HUES48 (cell line): ENCODE results near the gene PACRG.

Experiments used
- H3K27ac ChIP-seq: one replicate; pipeline ENCODE4 v1.7.0; 2013; ENCODE audit warnings: low read depth, low read length, inconsistent platforms
- H3K27me3 ChIP-seq: 2 replicates; pipeline ENCODE4 v1.6.1; 2013; ENCODE audit warnings: mild to moderate bottlenecking, low read length; ENCODE audit not compliant: control insufficient read depth, insufficient read depth
- H3K36me3 ChIP-seq: 2 replicates; pipeline ENCODE4 v1.6.1; 2013; ENCODE audit warnings: low read length; ENCODE audit not compliant: control insufficient read depth, insufficient read depth
- H3K4me1 ChIP-seq: 2 replicates; pipeline ENCODE4 v1.6.1; 2013; ENCODE audit warnings: mild to moderate bottlenecking, low read length; ENCODE audit not compliant: control insufficient read depth, insufficient read depth
- H3K4me3 ChIP-seq: 2 replicates; pipeline ENCODE4 v1.5.1; 2013; ENCODE audit warnings: mild to moderate bottlenecking, low read depth, low read length
- H3K9ac ChIP-seq: 2 replicates; pipeline ENCODE4 v1.6.1; 2013; ENCODE audit warnings: mild to moderate bottlenecking, low read depth, low read length, moderate library complexity
- H3K9me3 ChIP-seq: 2 replicates; pipeline ENCODE4 v1.6.1; 2013; ENCODE audit warnings: low read length; ENCODE audit not compliant: control insufficient read depth, insufficient read depth

Gene PACRG

DNA sequence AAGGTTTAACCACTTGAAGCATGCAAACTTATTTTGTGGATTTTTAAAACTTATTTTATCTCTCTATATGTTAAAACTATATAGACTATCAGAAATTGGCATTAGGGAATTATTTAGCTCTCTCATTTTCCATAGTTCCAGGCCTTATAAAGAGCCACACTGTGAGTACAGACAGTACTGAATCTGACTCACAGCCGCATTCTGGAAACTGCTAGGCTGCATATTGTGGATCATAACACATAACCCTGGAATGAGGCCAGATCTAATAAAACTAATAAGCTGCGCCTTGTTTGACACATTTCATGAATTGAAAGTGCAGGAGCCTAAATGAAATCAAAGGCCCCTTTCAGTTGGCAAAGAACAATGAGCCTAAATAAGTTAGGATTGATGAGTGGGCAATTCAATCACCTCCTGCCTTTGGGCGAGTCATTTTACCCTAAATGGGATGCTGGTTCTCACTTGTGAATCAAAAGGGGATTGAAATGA lies 308.4 kb downstream of the PACRG start:
- Histone ChIP-seq H3K9me3 (peaks cover 5% of the 10 kb centered on the region), H3K36me3 (no peaks in the 10 kb centered on the region), H3K27ac (no peak overlapping the region), H3K4me3 (no peak overlapping the region), H3K4me1 (no peaks in the 10 kb centered on the region), H3K27me3 (no peaks in the 10 kb centered on the region), H3K9ac (no peak overlapping the region)

DNA sequence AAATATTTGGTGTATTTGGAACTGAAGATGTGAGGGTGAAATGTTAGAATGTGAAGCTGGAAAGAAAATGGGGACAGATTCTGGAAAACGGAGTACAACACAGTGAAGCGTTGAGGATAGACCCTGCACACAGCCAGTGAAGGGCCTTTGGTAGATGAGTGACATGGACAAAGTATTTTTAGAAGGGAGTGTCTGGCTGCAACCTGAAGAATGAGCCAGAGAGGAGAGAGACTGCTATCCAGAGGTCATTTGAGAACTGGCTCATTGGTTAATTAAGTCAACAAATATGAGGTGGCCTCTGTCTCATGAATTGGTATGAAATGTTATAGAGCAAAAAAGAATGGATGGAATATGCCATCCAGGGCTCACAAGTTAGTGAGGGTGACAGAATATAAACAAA lies 310.5 kb downstream of the PACRG start:
- no peaks in the 10 kb centered on the region for H3K36me3 ChIP-seq
- H3K27ac ChIP-seq, result no peak overlapping the region
- no peak overlapping the region for H3K4me3 ChIP-seq
- H3K9ac ChIP-seq, result no peak overlapping the region
- H3K4me1 ChIP-seq, result no peaks in the 10 kb centered on the region
- peaks cover 3% of the 10 kb centered on the region; the same call in 1 of the 2 replicates for H3K9me3 ChIP-seq
- no peaks in the 10 kb centered on the region for H3K27me3 ChIP-seq

DNA sequence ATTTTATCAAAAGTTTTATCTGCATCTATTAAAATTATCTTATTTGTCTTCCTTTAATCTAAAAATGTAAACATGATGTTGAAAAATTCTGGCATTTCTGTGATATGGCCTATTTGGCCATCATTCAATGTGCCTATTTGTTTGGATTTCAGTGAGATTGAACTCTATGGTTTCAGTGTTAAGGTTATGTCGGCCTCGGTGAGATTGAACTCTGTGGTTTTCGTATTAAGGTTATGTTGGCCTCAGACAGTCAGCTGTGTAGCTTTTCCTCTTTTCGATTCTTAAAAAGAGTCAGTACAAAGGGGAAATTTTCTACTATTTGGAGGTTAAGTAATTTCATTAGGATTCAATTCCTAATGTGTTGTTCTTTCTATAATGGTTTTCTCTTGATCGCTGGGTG lies 320.6 kb downstream of the PACRG start:
- H3K4me1 ChIP-seq, result no peaks in the 10 kb centered on the region
- H3K27ac ChIP-seq, result no peak overlapping the region
- no peaks in the 10 kb centered on the region for H3K27me3 ChIP-seq
- H3K9me3 ChIP-seq, result no peaks in the 10 kb centered on the region
- no peak overlapping the region for H3K4me3 ChIP-seq
- H3K36me3 ChIP-seq, result no peaks in the 10 kb centered on the region
- H3K9ac ChIP-seq, result no peak overlapping the region

DNA sequence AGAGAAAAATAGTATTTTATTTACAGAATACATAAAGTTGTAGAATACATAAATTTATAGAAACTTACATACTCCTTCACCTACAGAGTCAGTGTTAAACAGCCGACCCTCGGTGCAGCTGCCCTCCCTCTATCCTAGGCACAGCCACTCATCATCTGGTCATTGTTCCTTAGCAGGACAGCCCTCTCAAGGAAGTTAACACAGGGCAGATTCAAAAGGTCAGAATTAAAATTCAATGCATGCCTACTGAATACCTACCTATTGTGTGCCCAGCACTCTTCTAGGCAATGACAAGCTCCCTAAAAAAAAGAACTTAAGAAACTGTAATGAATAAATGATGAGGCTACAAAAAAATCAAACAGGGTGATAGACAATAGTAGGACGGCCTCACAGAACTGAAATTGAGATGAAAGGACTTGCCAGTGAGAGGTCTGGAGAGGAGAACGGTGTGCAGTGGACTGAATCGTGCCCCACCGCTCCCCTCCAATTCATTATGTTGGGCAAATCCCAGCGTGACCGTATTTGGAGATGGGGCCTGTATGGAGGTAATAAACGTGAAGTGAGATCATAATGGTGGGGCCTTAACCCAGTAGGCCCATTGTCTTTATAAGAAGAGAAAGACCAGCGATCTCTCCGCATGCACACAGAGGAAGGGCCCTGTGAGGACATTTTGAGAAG lies 326.0 kb downstream of the PACRG start:
- H3K9me3 ChIP-seq, result 0 out of 2 replicates have a peak, but pooled peaks cover 3% of the 10 kb centered on the region
- H3K4me1 ChIP-seq, result no peaks in the 10 kb centered on the region
- no peak overlapping the region for H3K27ac ChIP-seq
- H3K9ac ChIP-seq, result no peak overlapping the region
- no peaks in the 10 kb centered on the region for H3K27me3 ChIP-seq
- H3K36me3 ChIP-seq, result no peaks in the 10 kb centered on the region
- H3K4me3 ChIP-seq, result no peak overlapping the region

DNA sequence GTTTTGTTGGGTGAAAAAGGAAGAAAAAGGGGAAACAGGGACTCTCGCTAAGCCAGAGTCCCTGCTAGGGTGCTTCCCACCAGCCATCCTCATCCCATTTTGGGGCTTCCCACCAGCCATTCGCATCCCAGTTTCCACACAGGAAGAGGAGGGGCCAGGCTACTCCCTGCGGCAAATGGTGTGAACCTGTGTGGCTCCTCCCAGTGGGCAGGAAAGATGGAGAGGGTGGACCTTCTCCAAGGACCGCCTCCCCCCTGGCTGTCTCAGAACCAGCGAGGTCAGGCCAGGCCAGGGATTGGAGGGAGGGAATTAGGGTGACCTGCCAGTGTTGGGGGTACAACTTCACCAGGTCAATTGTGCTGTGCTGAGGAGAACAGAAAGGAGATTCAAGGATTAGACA lies 326.9 kb downstream of the PACRG start:
- Histone ChIP-seq H3K27me3 (no peaks in the 10 kb centered on the region), H3K9ac (no peak overlapping the region), H3K36me3 (no peaks in the 10 kb centered on the region), H3K4me3 (no peak overlapping the region), H3K4me1 (no peaks in the 10 kb centered on the region), H3K9me3 (0 out of 2 replicates have a peak, but pooled peaks cover 3% of the 10 kb centered on the region), H3K27ac (no peak overlapping the region)

DNA sequence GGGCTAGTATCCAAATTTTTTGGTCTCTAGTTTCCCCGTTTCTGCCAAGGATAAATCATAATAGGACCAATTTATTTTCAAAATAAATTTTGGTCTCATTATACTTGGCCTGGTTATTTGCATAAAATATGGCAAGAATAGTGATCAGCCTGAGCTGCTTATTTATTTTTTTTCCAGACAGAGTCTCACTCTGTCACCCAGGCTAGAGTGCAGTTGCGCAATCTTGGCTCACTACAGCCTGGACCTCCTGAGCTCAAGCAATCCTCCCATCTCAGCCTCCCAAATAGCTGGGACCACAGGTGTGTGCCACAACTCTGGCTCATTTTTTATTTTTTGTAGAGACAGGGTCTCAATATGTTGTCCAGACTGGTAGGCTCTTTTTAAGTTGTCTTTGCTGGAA lies 329.5 kb downstream of the PACRG start:
- 0 out of 2 replicates have a peak, but pooled peaks cover 3% of the 10 kb centered on the region for H3K9me3 ChIP-seq
- H3K36me3 ChIP-seq, result no peaks in the 10 kb centered on the region
- H3K27me3 ChIP-seq, result no peaks in the 10 kb centered on the region
- H3K4me3 ChIP-seq, result no peak overlapping the region
- H3K27ac ChIP-seq, result no peak overlapping the region
- no peak overlapping the region for H3K9ac ChIP-seq
- no peaks in the 10 kb centered on the region for H3K4me1 ChIP-seq

DNA sequence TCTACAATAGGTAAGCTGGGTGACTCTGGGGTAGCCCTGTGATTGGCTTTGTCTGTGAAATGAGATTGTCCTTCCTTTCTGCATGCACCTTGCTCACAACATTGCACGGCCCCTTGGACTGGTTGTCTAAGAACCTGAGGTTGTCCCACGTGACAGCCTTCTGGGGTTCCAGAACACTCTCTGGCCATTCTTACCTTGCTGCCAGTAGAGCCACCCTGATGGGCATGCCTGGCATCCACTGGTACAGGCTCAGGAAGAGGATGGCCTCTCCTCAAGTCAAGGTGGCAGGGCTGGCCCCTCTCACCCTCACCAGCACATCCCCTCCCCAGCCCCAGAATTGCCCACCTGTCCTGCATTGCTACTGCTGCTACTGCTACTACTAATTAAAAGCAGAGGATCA lies 335.0 kb downstream of the PACRG start:
- Histone ChIP-seq H3K9me3 (no peaks in the 10 kb centered on the region), H3K4me1 (no peaks in the 10 kb centered on the region), H3K4me3 (no peak overlapping the region), H3K27me3 (no peaks in the 10 kb centered on the region), H3K27ac (no peak overlapping the region), H3K36me3 (no peaks in the 10 kb centered on the region), H3K9ac (no peak overlapping the region)

DNA sequence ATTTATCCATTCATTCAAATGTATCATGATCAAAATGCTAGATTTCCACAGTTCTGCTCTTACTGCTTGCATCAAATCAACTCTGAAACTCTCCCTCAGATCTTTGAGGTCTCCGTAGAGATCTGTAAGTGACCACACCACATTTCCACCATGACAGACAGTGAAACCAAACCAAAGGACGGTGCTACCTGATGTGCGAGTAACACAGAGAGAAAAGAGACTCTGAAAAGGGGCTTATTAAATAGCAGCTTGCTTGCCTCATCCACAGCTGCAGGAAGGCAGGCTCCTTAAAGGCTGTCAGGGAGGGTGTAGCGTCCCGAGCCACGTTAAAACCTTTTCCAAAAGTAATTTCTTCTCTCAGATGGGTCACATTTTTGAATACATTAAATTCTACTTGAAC lies 335.8 kb downstream of the PACRG start:
- Histone ChIP-seq H3K4me1 (no peaks in the 10 kb centered on the region), H3K27ac (no peak overlapping the region), H3K9ac (no peak overlapping the region), H3K4me3 (no peak overlapping the region), H3K9me3 (no peaks in the 10 kb centered on the region), H3K36me3 (no peaks in the 10 kb centered on the region), H3K27me3 (no peaks in the 10 kb centered on the region)

DNA sequence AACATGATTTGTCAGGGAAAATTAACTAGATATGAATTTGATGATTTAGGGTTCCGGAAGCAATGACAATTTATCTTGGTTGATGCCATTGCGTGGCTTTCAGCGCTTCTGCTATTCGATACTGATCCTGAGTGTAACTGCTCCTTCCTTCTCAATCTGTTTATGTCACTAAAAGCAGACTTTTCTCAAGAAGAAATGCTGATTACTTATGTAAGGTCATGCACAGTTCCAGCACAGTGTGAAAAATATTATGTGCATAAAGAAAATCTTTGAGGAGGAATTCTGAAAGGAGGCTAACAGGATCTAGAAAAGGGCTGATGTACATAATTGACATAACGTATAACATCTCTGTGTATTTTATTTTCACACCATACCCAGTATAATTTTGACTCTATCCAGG lies 336.6 kb downstream of the PACRG start:
- Histone ChIP-seq H3K27me3 (no peaks in the 10 kb centered on the region), H3K4me1 (no peaks in the 10 kb centered on the region), H3K9me3 (no peaks in the 10 kb centered on the region), H3K4me3 (no peak overlapping the region), H3K9ac (no peak overlapping the region), H3K27ac (no peak overlapping the region), H3K36me3 (no peaks in the 10 kb centered on the region)

DNA sequence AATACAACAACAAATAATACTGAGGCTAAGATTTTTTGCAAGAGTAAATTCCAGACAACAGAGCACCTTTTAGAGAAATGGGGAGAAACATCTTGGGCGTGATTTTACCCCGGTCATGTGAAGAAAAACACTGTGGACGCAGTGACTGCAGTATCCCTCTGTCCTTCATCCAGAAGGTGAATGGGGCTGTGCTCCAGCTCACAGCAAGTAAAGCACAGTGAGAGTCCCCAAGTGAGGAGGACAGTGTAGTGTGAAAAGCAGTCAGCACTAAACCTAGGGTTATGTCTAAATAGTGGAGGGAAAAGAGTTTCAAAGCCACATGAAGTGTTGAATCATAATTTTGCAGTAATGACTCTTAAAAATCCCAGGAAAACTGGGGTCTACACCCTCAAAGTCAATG lies 338.4 kb downstream of the PACRG start:
- Histone ChIP-seq H3K36me3 (no peaks in the 10 kb centered on the region), H3K4me1 (no peaks in the 10 kb centered on the region), H3K9me3 (no peaks in the 10 kb centered on the region), H3K27ac (no peak overlapping the region), H3K9ac (no peak overlapping the region), H3K27me3 (no peaks in the 10 kb centered on the region), H3K4me3 (no peak overlapping the region)

DNA sequence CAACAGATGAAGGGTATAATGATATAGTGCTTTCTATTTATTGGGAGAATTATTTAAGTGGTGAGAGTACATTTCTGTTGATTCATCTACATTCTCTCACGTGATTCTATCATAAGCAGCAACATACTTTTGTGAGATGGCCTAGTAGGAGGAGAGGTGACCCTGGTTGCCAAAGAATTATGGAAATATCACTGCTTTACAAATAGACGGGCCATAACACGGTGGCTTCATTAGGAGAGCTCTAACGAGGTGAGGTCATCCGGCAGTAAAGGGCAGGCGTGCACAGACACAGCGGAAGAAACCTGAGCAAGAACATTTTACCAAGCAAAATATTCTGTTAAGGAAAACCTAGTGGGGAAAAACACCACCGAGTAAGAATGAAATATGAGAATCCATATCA lies 349.4 kb downstream of the PACRG start:
- no peaks in the 10 kb centered on the region for H3K27me3 ChIP-seq
- H3K27ac ChIP-seq, result no peak overlapping the region
- H3K4me1 ChIP-seq, result peaks cover 8% of the 10 kb centered on the region; the same call in 1 of the 2 replicates
- H3K4me3 ChIP-seq, result no peak overlapping the region
- H3K9me3 ChIP-seq, result no peaks in the 10 kb centered on the region
- H3K36me3 ChIP-seq, result no peaks in the 10 kb centered on the region
- H3K9ac ChIP-seq, result no peak overlapping the region
